Tibial nerve (tissue), 3 donors: Measurements from ENCODE around the gene ZP1.

Source experiments
- POLR2A ChIP-seq, 2 donors: fragments of 450-650 bp; IDR thresholded peaks; one replicate each; pipeline ENCODE4 v1.6.1; 2017; ENCODE audit warnings: antibody characterized with exemption in 2 of 2, mild to moderate bottlenecking in 2 of 2, moderate library complexity in 2 of 2
- TF ChIP-seq, protein P1 (sequence below), 5 experiments: fragments of 200-600 bp in 3 of 5; fragments of 450-650 bp in 2 of 5; sonication (generic) in 3 of 5; IDR thresholded peaks; one replicate each; pipeline ENCODE4 v1.5.1; 2016 to 2019; ENCODE audit warnings: antibody characterized with exemption in 5 of 5, mild to moderate bottlenecking in 3 of 5, moderate library complexity in 2 of 5

DNA sequence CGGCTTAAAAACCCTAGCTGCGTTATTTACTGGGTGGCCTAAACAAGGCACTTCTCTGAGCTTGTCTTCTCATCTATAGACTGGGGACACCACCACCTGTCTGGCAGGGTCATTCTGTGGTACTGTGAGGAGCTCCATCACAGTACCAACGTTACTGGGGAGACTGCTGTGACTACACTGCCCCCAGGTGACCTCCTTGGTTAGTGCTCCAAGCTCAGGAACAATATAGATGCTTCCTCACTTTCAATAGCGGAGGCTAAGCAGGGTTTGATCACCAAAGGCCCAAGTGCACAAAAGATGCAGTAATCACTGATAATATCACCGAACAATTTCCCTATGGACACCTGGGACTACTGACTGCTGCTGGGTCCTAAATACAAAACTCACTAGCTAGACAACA lies 20.2 kb downstream of the ZP1 start:
- no peak for TF ChIP-seq POLR2A (IDR thresholded peaks at IDR 0.05)
- TF ChIP-seq, protein P1, sequence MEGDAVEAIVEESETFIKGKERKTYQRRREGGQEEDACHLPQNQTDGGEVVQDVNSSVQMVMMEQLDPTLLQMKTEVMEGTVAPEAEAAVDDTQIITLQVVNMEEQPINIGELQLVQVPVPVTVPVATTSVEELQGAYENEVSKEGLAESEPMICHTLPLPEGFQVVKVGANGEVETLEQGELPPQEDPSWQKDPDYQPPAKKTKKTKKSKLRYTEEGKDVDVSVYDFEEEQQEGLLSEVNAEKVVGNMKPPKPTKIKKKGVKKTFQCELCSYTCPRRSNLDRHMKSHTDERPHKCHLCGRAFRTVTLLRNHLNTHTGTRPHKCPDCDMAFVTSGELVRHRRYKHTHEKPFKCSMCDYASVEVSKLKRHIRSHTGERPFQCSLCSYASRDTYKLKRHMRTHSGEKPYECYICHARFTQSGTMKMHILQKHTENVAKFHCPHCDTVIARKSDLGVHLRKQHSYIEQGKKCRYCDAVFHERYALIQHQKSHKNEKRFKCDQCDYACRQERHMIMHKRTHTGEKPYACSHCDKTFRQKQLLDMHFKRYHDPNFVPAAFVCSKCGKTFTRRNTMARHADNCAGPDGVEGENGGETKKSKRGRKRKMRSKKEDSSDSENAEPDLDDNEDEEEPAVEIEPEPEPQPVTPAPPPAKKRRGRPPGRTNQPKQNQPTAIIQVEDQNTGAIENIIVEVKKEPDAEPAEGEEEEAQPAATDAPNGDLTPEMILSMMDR (IDR thresholded peaks at IDR 0.05): peak; percentile 24 to 59 (median 29)
